GM12892 (cell line): ENCODE measurements around the gene RGS13.

Experiments
- POLR2A ChIP-seq: IDR thresholded peaks from 2 replicates; pipeline ENCODE4 v1.6.1; 2011; ENCODE audit warnings: low read depth, low read length, control low read depth
- POLR2AphosphoS5 ChIP-seq: IDR thresholded peaks from 2 replicates; pipeline ENCODE4 v1.6.1; 2011; ENCODE audit warnings: low read depth, low read length, control low read depth
- TAF1 ChIP-seq: IDR thresholded peaks from 2 replicates; pipeline ENCODE4 v1.6.1; 2011; ENCODE audit warnings: low read depth, mild to moderate bottlenecking, control low read depth, low read length, borderline replicate concordance

DNA sequence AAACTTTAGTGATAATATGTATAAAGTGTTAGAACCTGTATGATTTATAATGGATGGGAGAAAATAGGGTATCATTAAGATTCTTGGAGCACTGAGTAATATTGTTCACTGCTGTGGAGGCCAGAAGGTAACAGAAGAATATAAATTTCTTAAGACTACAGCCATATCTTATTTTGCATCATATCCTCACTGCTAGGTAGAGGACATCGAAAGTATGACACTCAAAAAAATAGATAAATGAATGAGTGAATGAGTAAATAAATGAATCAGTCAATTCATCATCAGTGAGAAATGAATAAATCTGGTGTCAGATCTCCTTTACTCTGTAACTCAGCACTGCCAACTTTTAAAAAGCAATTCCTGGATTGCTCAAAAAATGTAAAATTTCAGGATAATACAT is 33.2 kb downstream of the RGS13 start:
- TF ChIP-seq POLR2AphosphoS5 (no peak), POLR2A (no peak), TAF1 (no peak)
